SK-N-SH treated with all-trans-retinoic acid at 6 μM for 48 hours (cell line): ENCODE data around the gene ATP6V0B.

Experiments
- ATAC-seq: fragments of 200-7000 bp; cut with Tn5 transposase; 3 replicates; pipeline ENCODE4 v1.9.1; 2020; ENCODE audit warnings: mild to moderate bottlenecking, moderate library complexity
- CSDC2 ChIP-seq: fragments of 250-450 bp; sonication (Bioruptor Pico); IDR thresholded peaks from 2 replicates; pipeline ENCODE4 v1.5.0; 2020; ENCODE audit warnings: mild to moderate bottlenecking, moderate library complexity
- ESRRG ChIP-seq: fragments of 250-450 bp; sonication (Bioruptor Pico); IDR thresholded peaks from 2 replicates; pipeline ENCODE4 v1.6.1; 2021; ENCODE audit warnings: mild to moderate bottlenecking
- OSR1 ChIP-seq: fragments of 250-450 bp; sonication (Bioruptor Pico); IDR thresholded peaks from 2 replicates; pipeline ENCODE4 v1.8.0; 2022; ENCODE audit warnings: moderate library complexity, mild to moderate bottlenecking, inconsistent platforms
- SNAI2 ChIP-seq: fragments of 250-450 bp; sonication (Bioruptor Pico); IDR thresholded peaks from 2 replicates; pipeline ENCODE4 v1.5.0; 2020; ENCODE audit warnings: mild to moderate bottlenecking, moderate library complexity
- TCF4 ChIP-seq: fragments of 250-450 bp; sonication (Bioruptor Pico); IDR thresholded peaks from 2 replicates; pipeline ENCODE4 v1.8.0; 2021; ENCODE audit warnings: mild to moderate bottlenecking, moderate library complexity, borderline replicate concordance
- TOX ChIP-seq: fragments of 250-450 bp; sonication (Bioruptor Pico); IDR thresholded peaks from 2 replicates; pipeline ENCODE4 v1.8.0; 2021; ENCODE audit warnings: mild to moderate bottlenecking, moderate library complexity, borderline replicate concordance
- ZC3H10 ChIP-seq: fragments of 250-450 bp; sonication (Bioruptor Pico); IDR thresholded peaks from 2 replicates; pipeline ENCODE4 v1.5.1; 2021; ENCODE audit warnings: mild to moderate bottlenecking, moderate library complexity
- ZFP3 ChIP-seq: fragments of 250-450 bp; sonication (Bioruptor Pico); IDR thresholded peaks from 2 replicates; pipeline ENCODE4 v1.5.0; 2020; ENCODE audit warnings: mild to moderate bottlenecking, moderate library complexity
- ZNF565 ChIP-seq: fragments of 450-650 bp; formaldehyde crosslinking; conservative IDR thresholded peaks from 2 replicates; pipeline ENCODE4 v1.5.0; 2020; ENCODE audit warnings: low read depth, mild to moderate bottlenecking, moderate library complexity
- ZNF70 ChIP-seq: fragments of 450-650 bp; formaldehyde crosslinking; IDR thresholded peaks from 2 replicates; pipeline ENCODE4 v1.5.0; 2020; ENCODE audit warnings: mild to moderate bottlenecking, moderate library complexity
- ZNF8 ChIP-seq: fragments of 450-650 bp; formaldehyde crosslinking; IDR thresholded peaks from 2 replicates; pipeline ENCODE4 v1.5.0; 2020; ENCODE audit warnings: mild to moderate bottlenecking, moderate library complexity
- TF ChIP-seq, protein P1 (sequence below): fragments of 250-450 bp; sonication (Bioruptor Pico); IDR thresholded peaks from 2 replicates; pipeline ENCODE4 v1.5.1; 2020; ENCODE audit warnings: low read depth, mild to moderate bottlenecking, moderate library complexity
- TF ChIP-seq, protein P2 (sequence below): fragments of 250-450 bp; sonication (Bioruptor Pico); IDR thresholded peaks from 2 replicates; pipeline ENCODE4 v1.5.1; 2021; ENCODE audit warnings: mild to moderate bottlenecking, moderate library complexity
- TF ChIP-seq, protein P3 (sequence below): fragments of 250-450 bp; sonication (Bioruptor Pico); IDR thresholded peaks from 2 replicates; pipeline ENCODE4 v1.8.0; 2021; ENCODE audit warnings: low read depth, mild to moderate bottlenecking, moderate library complexity, borderline replicate concordance
- TF ChIP-seq, protein P4 (sequence below): fragments of 250-450 bp; sonication (Bioruptor Pico); IDR thresholded peaks from 2 replicates; pipeline ENCODE4 v1.8.0; 2020; ENCODE audit warnings: mild to moderate bottlenecking, moderate library complexity, borderline replicate concordance
- TF ChIP-seq, protein P5 (sequence below): fragments of 250-450 bp; sonication (Bioruptor Pico); IDR thresholded peaks from 2 replicates; pipeline ENCODE4 v1.5.0; 2020; ENCODE audit warnings: mild to moderate bottlenecking, moderate library complexity

Gene ATP6V0B

DNA sequence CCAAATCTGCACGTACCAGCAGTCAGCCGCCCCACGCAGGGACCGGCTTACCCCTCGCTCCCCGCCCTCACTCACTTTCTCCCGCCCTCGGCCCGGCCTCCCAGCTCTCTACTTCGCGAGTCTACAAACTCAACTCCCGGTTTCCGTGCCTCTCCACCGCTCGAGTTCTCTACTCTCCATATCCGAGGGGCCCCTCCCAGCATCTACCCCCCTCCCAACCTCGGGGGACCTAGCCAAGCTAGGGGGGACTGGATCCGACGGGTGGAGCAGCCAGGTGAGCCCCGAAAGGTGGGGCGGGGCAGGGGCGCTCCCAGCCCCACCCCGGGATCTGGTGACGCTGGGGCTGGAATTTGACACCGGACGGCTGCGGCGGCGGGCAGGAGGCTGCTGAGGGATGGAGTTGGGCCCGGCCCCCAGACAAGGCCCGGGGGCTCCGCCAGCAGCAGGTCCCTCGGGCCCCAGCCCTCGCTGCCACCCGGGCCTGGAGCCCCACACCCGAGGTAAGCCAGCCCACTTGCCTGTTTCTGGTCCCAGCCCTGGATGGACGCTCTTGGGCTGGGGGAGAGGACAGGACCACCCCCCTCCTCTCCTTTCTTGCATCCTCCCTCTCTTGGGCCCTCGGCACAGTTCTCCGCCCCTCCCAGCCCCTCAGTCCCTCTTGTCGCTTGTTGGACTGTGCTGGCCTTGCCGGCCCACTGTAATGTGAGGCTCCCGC lies 41.2 kb upstream of the ATP6V0B start, which contains the start of gene ARTN:
Gene ARTN, plus strand, starts transcription at position 416 of the 715 bp plus-strand sequence. CDS start 1,856 bp downstream, outside the sequence.
- ATAC-seq, result no peak
- TF ChIP-seq ZNF565 (CRISPR knock-in tag) (no peak), ESRRG (CRISPR knock-in tag) (no peak), ZFP3 (CRISPR knock-in tag) (no peak), CSDC2 (no peak), ZC3H10 (no peak), OSR1 (CRISPR knock-in tag) (no peak)
- TF ChIP-seq, protein P1, sequence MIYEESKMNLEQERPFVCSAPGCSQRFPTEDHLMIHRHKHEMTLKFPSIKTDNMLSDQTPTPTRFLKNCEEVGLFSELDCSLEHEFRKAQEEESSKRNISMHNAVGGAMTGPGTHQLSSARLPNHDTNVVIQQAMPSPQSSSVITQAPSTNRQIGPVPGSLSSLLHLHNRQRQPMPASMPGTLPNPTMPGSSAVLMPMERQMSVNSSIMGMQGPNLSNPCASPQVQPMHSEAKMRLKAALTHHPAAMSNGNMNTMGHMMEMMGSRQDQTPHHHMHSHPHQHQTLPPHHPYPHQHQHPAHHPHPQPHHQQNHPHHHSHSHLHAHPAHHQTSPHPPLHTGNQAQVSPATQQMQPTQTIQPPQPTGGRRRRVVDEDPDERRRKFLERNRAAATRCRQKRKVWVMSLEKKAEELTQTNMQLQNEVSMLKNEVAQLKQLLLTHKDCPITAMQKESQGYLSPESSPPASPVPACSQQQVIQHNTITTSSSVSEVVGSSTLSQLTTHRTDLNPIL (CRISPR knock-in tag), result no peak
- TF ChIP-seq, all 23 proteins: peak for 0

DNA sequence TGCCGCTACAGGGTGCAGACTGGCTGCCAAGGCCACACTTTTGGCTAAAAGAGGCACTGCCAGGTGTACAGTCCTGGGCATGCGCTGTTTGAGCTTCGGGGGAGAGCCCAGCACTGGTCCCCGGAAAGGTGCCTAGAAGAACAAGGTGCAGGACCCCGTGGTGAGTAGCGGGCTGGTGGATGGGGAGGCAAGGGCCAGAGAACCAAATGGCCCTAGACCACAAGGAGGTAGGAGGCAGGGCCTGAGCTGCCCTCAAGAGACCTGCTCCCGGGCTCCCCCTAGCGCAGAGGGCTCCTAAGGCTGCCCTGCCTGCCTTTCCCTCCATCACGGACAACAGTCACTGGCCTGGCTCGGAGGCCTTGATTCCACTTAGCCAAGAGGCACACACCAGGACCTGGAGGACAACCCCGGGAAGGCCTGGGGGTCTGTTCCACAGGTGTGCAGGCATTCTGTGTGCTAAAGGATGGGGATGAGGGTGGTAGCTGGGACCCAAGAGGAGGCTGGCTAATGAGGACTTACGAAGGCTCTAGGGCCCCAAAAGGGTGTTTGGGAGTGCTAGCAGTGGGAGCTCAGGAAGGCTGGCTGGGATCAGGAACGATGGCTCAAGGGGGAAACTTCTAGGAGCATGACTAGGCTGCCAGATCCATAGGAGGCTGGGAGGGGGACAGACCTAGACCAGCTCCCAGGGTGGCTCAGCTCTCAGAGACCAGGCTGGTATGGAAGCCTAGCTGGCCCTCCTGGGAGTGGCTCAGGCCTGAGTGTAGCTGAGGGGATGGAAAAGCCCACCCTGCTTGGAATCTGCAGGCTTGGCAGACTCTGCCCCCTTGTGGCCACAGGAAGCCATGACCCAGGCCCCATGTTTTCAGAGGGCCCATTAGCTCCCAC lies 40.4 kb upstream of the ATP6V0B start:
- peak; percentile 78 for ATAC-seq
- TF ChIP-seq ZNF565 (CRISPR knock-in tag), result no peak
- TF ChIP-seq, all 23 proteins: peak for 0

DNA sequence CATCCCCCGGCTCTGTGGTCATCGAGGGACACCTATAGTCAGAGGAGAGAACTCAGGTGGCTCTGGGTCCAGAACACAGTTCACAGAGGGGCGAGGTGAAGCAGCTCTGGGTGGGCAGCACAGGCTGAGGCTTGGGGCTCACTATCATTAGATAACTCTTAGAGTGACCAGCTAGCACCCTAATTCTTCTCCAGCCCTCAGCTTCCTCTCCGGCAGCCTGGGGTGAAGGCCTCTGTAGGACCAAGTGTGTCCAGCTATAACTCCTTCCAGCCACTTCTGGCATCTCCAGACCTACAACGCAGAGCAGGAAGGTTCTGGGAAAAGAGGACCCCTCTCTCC lies 39.8 kb upstream of the ATP6V0B start:
- no peak for TF ChIP-seq ZC3H10
- no peak; the same call in 2 of the 3 replicates for ATAC-seq

DNA sequence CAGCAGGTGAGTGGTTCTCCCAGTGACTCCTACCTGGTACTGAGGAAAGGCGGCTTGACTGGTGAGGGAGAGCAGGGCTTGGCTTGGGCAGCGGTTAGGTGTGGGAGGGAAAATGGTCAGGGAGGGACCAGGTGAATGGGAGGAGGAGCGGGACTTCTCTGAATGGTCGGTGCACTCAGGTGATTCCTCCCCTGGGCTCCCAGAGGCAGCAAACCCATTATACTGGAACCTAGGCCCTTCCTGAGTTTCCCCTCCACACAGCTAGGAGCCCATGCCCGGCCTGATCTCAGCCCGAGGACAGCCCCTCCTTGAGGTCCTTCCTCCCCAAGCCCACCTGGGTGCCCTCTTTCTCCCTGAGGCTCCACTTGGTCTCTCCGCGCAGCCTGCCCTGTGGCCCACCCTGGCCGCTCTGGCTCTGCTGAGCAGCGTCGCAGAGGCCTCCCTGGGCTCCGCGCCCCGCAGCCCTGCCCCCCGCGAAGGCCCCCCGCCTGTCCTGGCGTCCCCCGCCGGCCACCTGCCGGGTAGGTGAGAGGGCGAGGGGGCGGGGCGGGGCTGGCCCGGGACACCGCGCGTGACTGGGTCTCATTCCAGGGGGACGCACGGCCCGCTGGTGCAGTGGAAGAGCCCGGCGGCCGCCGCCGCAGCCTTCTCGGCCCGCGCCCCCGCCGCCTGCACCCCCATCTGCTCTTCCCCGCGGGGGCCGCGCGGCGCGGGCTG lies 38.9 kb upstream of the ATP6V0B start:
- no peak for TF ChIP-seq ZNF8 (CRISPR knock-in tag)
- no peak for TF ChIP-seq ESRRG (CRISPR knock-in tag)
- 0 out of 2 replicates have a peak, but pooled peaks have one; percentile 12 for TF ChIP-seq ZNF70 (CRISPR knock-in tag)
- TF ChIP-seq, protein P2, sequence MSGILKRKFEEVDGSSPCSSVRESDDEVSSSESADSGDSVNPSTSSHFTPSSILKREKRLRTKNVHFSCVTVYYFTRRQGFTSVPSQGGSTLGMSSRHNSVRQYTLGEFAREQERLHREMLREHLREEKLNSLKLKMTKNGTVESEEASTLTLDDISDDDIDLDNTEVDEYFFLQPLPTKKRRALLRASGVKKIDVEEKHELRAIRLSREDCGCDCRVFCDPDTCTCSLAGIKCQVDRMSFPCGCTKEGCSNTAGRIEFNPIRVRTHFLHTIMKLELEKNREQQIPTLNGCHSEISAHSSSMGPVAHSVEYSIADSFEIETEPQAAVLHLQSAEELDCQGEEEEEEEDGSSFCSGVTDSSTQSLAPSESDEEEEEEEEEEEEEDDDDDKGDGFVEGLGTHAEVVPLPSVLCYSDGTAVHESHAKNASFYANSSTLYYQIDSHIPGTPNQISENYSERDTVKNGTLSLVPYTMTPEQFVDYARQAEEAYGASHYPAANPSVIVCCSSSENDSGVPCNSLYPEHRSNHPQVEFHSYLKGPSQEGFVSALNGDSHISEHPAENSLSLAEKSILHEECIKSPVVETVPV (CRISPR knock-in tag), result no peak
- TF ChIP-seq, protein P3, sequence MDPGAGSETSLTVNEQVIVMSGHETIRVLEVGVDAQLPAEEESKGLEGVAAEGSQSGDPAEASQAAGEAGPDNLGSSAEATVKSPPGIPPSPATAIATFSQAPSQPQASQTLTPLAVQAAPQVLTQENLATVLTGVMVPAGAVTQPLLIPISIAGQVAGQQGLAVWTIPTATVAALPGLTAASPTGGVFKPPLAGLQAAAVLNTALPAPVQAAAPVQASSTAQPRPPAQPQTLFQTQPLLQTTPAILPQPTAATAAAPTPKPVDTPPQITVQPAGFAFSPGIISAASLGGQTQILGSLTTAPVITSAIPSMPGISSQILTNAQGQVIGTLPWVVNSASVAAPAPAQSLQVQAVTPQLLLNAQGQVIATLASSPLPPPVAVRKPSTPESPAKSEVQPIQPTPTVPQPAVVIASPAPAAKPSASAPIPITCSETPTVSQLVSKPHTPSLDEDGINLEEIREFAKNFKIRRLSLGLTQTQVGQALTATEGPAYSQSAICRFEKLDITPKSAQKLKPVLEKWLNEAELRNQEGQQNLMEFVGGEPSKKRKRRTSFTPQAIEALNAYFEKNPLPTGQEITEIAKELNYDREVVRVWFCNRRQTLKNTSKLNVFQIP (CRISPR knock-in tag), result no peak
- TF ChIP-seq TOX (CRISPR knock-in tag), result no peak
- TF ChIP-seq SNAI2 (CRISPR knock-in tag), result no peak
- TF ChIP-seq, protein P4, sequence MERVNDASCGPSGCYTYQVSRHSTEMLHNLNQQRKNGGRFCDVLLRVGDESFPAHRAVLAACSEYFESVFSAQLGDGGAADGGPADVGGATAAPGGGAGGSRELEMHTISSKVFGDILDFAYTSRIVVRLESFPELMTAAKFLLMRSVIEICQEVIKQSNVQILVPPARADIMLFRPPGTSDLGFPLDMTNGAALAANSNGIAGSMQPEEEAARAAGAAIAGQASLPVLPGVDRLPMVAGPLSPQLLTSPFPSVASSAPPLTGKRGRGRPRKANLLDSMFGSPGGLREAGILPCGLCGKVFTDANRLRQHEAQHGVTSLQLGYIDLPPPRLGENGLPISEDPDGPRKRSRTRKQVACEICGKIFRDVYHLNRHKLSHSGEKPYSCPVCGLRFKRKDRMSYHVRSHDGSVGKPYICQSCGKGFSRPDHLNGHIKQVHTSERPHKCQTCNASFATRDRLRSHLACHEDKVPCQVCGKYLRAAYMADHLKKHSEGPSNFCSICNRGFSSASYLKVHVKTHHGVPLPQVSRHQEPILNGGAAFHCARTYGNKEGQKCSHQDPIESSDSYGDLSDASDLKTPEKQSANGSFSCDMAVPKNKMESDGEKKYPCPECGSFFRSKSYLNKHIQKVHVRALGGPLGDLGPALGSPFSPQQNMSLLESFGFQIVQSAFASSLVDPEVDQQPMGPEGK (CRISPR knock-in tag), result no peak
- no peak for ATAC-seq

DNA sequence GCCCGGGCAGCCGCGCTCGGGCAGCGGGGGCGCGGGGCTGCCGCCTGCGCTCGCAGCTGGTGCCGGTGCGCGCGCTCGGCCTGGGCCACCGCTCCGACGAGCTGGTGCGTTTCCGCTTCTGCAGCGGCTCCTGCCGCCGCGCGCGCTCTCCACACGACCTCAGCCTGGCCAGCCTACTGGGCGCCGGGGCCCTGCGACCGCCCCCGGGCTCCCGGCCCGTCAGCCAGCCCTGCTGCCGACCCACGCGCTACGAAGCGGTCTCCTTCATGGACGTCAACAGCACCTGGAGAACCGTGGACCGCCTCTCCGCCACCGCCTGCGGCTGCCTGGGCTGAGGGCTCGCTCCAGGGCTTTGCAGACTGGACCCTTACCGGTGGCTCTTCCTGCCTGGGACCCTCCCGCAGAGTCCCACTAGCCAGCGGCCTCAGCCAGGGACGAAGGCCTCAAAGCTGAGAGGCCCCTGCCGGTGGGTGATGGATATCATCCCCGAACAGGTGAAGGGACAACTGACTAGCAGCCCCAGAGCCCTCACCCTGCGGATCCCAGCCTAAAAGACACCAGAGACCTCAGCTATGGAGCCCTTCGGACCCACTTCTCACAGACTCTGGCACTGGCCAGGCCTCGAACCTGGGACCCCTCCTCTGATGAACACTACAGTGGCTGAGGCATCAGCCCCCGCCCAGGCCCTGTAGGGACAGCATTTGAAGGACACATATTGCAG lies 38.2 kb upstream of the ATP6V0B start:
- ATAC-seq, result peak; percentile 27
- TF ChIP-seq, protein P5, sequence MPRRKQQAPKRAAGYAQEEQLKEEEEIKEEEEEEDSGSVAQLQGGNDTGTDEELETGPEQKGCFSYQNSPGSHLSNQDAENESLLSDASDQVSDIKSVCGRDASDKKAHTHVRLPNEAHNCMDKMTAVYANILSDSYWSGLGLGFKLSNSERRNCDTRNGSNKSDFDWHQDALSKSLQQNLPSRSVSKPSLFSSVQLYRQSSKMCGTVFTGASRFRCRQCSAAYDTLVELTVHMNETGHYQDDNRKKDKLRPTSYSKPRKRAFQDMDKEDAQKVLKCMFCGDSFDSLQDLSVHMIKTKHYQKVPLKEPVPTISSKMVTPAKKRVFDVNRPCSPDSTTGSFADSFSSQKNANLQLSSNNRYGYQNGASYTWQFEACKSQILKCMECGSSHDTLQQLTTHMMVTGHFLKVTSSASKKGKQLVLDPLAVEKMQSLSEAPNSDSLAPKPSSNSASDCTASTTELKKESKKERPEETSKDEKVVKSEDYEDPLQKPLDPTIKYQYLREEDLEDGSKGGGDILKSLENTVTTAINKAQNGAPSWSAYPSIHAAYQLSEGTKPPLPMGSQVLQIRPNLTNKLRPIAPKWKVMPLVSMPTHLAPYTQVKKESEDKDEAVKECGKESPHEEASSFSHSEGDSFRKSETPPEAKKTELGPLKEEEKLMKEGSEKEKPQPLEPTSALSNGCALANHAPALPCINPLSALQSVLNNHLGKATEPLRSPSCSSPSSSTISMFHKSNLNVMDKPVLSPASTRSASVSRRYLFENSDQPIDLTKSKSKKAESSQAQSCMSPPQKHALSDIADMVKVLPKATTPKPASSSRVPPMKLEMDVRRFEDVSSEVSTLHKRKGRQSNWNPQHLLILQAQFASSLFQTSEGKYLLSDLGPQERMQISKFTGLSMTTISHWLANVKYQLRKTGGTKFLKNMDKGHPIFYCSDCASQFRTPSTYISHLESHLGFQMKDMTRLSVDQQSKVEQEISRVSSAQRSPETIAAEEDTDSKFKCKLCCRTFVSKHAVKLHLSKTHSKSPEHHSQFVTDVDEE, result no peak
- TF ChIP-seq SNAI2 (CRISPR knock-in tag) (no peak), TCF4 (no peak), ZNF8 (CRISPR knock-in tag) (no peak), CSDC2 (no peak)
- TF ChIP-seq, protein P3 (CRISPR knock-in tag), result no peak
- TF ChIP-seq, protein P2 (CRISPR knock-in tag), result no peak
